ENCODE results near the gene NTM. TPM values are rescaled to one million over a fixed set of nuclear protein-coding genes. Genes with fewer than 3 reads are reported as not detected.

Gene NTM
- total RNA-seq, 1 experiment from 2014 or later: not detected

DNA sequence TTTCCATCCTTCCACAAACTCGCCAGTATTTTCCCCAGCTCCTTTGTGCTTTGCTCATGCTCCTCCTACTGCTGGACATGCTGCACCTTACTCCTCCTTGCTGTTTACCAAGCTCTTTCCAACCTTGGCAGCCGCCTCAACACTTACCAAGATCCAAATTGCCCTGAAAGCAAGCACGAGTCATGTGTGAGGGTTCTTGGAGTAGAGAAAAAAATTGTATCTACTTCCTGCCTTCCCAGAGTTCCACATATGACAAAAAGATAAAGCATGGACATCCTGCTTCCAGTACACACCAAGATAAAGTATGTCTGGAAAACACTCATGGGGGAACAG, 767.5 kb downstream of the NTM start:
- Histone ChIP-seq H3K9me3 (ENCODE audit: control insufficient read depth in 1 of 2, insufficient read depth in 1 of 2, low read depth in 1 of 2, low read length in 2 of 2) (peaks cover 0 to 34% of the 10 kb centered on the region in 2 experiments; a peak in 2 of 4 replicates), H3K27me3 (ENCODE audit: insufficient read depth, low read length) (no peaks in the 10 kb centered on the region), H3K9ac (ENCODE audit: low read length) (no peak overlapping the region), H3K9me2 (ENCODE audit: insufficient read depth) (no peaks in the 10 kb centered on the region), H4K20me1 (ENCODE audit: insufficient read depth) (no peaks in the 10 kb centered on the region), H3K4me1 (ENCODE audit: control insufficient read depth in 1 of 2, insufficient read depth in 2 of 2, low read length in 2 of 2) (no peaks in the 10 kb centered on the region), H2AFZ (ENCODE audit: low read depth, low read length, poor library complexity, severe bottlenecking) (no peak overlapping the region), H3K79me2 (ENCODE audit: insufficient read depth, low read length) (no peaks in the 10 kb centered on the region), H3K4me3 (replicated peaks in 1 of 2; ENCODE audit: low read depth in 1 of 2, low read length in 2 of 2) (no peak overlapping the region), H3K27ac (ENCODE audit: low read depth, low read length) (no peak overlapping the region), H3K4me2 (ENCODE audit: low read length) (no peak overlapping the region), H3K36me3 (ENCODE audit: control insufficient read depth in 1 of 2, insufficient read depth in 2 of 2, low read length in 2 of 2) (no peaks in the 10 kb centered on the region)
- TF ChIP-seq, protein P1, sequence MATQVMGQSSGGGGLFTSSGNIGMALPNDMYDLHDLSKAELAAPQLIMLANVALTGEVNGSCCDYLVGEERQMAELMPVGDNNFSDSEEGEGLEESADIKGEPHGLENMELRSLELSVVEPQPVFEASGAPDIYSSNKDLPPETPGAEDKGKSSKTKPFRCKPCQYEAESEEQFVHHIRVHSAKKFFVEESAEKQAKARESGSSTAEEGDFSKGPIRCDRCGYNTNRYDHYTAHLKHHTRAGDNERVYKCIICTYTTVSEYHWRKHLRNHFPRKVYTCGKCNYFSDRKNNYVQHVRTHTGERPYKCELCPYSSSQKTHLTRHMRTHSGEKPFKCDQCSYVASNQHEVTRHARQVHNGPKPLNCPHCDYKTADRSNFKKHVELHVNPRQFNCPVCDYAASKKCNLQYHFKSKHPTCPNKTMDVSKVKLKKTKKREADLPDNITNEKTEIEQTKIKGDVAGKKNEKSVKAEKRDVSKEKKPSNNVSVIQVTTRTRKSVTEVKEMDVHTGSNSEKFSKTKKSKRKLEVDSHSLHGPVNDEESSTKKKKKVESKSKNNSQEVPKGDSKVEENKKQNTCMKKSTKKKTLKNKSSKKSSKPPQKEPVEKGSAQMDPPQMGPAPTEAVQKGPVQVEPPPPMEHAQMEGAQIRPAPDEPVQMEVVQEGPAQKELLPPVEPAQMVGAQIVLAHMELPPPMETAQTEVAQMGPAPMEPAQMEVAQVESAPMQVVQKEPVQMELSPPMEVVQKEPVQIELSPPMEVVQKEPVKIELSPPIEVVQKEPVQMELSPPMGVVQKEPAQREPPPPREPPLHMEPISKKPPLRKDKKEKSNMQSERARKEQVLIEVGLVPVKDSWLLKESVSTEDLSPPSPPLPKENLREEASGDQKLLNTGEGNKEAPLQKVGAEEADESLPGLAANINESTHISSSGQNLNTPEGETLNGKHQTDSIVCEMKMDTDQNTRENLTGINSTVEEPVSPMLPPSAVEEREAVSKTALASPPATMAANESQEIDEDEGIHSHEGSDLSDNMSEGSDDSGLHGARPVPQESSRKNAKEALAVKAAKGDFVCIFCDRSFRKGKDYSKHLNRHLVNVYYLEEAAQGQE (IDR thresholded peaks at IDR 0.05; ENCODE audit: low read depth): no peak
- TF ChIP-seq YY1 (IDR thresholded peaks at IDR 0.05; ENCODE audit: extremely low read depth, insufficient replicate concordance, low read depth, low read length): no peak
- TF ChIP-seq EZH2 (IDR thresholded peaks at IDR 0.05): no peak
- TF ChIP-seq POLR2AphosphoS5 (IDR thresholded peaks at IDR 0.05; ENCODE audit: low read depth, low read length): no peak
- no peak for TF ChIP-seq EGR1 (IDR thresholded peaks at IDR 0.05; ENCODE audit: low read depth)
- TF ChIP-seq FOSL1 (IDR thresholded peaks at IDR 0.05; ENCODE audit: low read depth): no peak
- TF ChIP-seq, protein P2, sequence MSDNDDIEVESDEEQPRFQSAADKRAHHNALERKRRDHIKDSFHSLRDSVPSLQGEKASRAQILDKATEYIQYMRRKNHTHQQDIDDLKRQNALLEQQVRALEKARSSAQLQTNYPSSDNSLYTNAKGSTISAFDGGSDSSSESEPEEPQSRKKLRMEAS (IDR thresholded peaks at IDR 0.05): no peak
- TF ChIP-seq, protein P3, sequence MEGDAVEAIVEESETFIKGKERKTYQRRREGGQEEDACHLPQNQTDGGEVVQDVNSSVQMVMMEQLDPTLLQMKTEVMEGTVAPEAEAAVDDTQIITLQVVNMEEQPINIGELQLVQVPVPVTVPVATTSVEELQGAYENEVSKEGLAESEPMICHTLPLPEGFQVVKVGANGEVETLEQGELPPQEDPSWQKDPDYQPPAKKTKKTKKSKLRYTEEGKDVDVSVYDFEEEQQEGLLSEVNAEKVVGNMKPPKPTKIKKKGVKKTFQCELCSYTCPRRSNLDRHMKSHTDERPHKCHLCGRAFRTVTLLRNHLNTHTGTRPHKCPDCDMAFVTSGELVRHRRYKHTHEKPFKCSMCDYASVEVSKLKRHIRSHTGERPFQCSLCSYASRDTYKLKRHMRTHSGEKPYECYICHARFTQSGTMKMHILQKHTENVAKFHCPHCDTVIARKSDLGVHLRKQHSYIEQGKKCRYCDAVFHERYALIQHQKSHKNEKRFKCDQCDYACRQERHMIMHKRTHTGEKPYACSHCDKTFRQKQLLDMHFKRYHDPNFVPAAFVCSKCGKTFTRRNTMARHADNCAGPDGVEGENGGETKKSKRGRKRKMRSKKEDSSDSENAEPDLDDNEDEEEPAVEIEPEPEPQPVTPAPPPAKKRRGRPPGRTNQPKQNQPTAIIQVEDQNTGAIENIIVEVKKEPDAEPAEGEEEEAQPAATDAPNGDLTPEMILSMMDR (IDR thresholded peaks at IDR 0.05 in 2 of 3, conservative IDR thresholded peaks at IDR 0.05 in 1 of 3; ENCODE audit: borderline replicate concordance in 1 of 3, insufficient read depth in 1 of 3, low read depth in 2 of 3, low read length in 2 of 3): no peak
- no peak for TF ChIP-seq POLR2A (IDR thresholded peaks at IDR 0.05; ENCODE audit: borderline replicate concordance, extremely low read depth, insufficient read depth, insufficient read length)
- TF ChIP-seq, protein P4, sequence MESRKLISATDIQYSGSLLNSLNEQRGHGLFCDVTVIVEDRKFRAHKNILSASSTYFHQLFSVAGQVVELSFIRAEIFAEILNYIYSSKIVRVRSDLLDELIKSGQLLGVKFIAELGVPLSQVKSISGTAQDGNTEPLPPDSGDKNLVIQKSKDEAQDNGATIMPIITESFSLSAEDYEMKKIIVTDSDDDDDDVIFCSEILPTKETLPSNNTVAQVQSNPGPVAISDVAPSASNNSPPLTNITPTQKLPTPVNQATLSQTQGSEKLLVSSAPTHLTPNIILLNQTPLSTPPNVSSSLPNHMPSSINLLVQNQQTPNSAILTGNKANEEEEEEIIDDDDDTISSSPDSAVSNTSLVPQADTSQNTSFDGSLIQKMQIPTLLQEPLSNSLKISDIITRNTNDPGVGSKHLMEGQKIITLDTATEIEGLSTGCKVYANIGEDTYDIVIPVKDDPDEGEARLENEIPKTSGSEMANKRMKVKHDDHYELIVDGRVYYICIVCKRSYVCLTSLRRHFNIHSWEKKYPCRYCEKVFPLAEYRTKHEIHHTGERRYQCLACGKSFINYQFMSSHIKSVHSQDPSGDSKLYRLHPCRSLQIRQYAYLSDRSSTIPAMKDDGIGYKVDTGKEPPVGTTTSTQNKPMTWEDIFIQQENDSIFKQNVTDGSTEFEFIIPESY (IDR thresholded peaks at IDR 0.05; ENCODE audit: extremely low read depth, insufficient replicate concordance, low read length): no peak
- no peak for TF ChIP-seq JUND (IDR thresholded peaks at IDR 0.05)
- TF ChIP-seq ZFX (IDR thresholded peaks at IDR 0.05): no peak
- TF ChIP-seq SRF (IDR thresholded peaks at IDR 0.05; ENCODE audit: low read depth): no peak
- no peak for TF ChIP-seq ZNF274 (IDR thresholded peaks at IDR 0.05; ENCODE audit: low read depth, low read length)
- no peak for TF ChIP-seq CBX3 (IDR thresholded peaks at IDR 0.05; ENCODE audit: low read depth)
- TF ChIP-seq SP1 (IDR thresholded peaks at IDR 0.05; ENCODE audit: low read depth): no peak
- ATAC-seq (no peak), DNase-seq (ENCODE audit: low read depth, low spot score) (no peak)
- POLR2A ChIA-PET: no interaction called here
- no TSS peak for BruUV-seq (replicated peaks)
- CTCF ChIA-PET: no interaction called here
- intact Hi-C loops (cut with micrococcal nuclease): no loop called here
- RAD21 ChIA-PET (ENCODE audit: low non-redundant PET in 1 of 2, low total read pairs in 2 of 2, uncharacterized antibody in 2 of 2, unreplicated experiment in 2 of 2): no interaction called here

All from HCT116 (cell line).